Hippocampal formation (tissue), 2 donors: ENCODE results near the gene SAG.

ENCODE experiments used
- DNase-seq, 2 donors: peaks; one replicate each; lab custom pipeline; 2025; lab: John Stamatoyannopoulos, UW

SAG gene

DNA sequence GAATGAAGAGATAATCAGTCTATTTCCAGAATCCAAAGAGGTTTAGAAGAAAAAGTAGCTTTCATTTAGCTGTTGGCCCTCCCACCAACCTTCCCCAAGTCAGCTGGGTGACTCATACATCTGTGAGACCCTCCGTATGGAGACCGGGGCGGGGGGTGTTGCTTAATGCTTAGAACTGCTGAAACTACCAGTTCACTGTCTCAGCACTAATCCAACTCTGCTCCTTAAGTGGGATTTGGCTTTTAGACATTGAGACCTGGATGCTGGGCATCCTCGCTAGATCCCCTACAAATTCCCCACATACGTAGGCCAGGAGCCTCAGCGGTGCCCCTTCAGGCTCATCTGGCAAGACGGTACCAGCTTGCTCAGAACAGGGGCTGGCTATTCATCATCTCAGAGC, at the start of gene SAG:
Gene SAG (plus strand): TSS at position 252 of the 400 bp plus-strand sequence. CDS start 1,374 bp downstream, outside the sequence.
- no peak for DNase-seq

DNA sequence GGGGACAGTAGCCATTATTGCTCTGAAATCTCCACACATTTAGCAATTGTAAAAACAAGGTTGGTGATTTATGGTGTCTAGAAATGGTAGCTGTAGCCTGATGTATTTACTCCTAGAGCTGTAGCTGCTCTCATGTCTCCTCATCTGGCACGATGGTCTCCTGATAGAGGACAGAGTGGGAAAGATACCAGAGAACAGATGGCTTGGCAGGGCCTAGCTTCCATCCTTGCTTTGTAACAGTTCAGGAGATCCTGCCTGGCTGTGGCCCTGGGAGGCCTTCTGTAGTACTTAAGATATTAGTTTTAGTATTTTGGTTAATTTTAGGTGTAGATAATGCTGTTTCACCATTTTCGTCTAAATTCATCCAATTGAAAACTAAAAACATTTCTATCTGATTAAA, 49.4 kb upstream of the SAG start:
- no peak for DNase-seq

DNA sequence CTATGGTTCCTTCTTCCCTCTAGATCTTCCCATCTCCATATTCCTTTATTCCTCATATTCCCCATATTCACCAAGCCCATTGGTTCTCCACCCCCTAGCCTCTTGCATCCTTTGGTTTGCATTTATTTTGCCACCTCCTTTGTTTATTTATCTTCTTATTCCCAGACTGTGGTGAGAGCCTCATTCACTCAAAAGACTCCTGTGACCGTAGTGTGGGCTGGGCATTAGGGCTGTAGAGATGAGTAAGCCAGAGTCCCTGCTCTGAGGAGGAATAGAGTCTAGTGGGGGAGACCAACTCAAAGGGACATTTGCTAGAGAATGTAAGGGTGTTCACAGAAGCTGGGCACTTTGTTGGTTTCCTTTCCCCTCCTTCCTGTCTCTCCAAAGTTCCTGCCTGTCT, 47.9 kb upstream of the SAG start:
- DNase-seq = no peak

DNA sequence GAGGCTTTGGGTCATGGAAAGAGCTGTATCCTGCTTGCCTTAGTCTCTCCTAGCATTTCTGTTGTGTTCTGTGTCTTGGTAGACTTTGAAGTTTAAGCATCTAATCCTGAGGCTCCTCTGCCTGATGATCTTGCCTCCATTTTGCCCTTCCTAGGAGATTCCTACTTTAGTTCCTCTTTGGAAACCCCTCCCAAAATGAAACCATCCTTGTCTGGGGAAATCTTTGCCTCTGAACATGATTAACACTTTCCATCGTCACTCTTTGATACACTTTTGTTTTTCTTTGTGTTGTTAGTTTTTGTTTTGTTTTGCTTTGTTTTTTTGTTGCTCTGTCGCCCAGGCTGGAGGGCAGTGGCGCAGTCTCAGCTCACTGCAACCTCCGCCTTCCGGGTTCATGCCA, 47.0 kb upstream of the SAG start:
- DNase-seq = no peak

DNA sequence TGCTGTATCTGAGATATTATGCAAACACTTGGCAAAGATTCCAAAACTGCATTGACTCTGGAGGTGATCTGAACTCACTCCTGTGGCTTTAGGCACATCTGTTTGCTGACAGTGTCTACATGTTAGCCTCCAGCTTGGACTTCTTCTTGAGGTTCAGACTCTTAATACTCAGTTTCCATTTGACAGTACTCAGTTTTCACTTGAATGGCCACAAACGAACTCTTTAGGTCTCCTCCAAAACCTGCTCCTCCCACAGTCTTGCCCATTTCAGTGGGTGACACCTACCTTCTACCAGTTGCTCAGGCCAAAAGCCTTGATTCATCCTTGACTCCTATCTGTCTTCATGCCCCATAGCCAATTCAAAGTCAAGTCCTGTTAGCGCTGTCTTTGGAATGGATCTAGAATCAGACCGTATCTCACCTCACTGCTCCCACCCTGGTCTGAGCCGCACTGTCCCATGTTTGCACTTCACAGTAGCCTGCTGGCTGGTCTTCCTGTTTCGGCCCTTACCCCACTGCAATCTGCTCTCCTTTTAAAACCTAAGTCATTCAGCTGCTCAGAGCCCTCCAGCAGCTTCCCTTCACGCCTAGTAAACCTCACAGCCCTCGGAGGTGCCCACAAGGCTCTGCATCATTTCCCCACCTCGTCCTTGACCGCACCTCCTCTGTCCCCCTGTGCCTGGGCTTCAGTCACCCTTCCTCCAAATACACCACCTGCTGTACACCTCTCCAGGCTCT, 45.6 kb upstream of the SAG start:
- no peak for DNase-seq

DNA sequence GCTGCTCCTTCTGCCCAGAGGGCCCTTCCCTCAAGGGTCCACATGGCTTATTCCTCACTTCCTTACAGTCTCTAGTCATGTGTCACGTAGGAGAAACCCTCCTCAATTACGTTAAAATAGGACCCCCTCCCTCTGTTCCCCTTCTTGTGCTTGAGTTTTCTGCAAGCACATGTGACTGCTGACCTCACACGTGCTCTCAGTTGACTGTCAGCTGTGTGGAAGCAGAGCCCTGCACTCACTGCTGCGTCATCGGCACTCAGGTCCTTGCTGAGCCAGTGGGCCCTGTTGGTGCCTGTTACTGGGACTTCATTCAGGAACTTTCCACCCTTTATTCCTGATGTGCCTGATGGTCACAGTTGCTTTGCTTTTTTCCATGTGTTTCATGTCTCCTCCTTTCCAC, 45.1 kb upstream of the SAG start:
- no peak for DNase-seq

DNA sequence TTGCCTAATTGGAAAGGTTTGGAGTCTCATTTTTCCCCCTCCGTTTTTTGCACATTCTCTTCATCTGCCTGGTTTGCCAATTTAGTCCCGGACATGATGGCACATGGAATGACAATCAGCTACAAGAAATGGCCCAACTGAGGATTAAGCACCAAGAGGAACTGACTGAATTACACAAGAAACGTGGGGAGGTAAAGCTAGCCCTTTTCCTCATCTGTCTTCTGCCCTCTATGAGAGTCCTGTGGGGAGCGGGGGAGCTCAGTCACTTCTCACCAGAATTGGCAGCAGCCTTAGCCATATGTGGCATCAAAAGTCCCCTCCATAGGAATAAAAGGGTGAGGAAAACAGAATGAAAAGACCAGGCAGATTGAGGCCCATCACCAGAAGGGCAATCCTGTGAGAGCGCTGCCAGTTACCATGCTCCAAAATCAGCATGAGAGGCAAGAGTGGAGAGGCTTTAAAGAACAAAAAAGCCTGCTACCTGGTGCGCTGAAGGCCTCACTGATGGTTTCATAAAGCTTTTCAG, 44.5 kb upstream of the SAG start:
- no peak for DNase-seq

DNA sequence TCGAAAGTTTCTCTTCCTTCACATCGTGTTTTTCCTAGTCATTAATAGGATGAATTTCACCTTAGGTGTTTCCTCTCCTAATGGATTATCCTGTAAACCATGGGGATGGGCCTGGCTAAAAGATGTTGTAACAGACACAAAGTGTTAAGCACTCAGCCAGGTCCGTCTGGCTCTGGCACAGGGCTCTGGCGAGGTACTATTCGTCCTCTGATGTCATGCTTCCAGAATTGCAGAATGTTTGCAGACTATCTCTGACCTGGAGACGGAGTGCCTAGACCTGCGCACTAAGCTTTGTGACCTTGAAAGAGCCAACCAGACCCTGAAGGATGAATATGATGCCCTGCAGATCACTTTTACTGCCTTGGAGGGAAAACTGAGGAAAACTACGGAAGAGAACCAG, 42.9 kb upstream of the SAG start:
- DNase-seq = no peak

DNA sequence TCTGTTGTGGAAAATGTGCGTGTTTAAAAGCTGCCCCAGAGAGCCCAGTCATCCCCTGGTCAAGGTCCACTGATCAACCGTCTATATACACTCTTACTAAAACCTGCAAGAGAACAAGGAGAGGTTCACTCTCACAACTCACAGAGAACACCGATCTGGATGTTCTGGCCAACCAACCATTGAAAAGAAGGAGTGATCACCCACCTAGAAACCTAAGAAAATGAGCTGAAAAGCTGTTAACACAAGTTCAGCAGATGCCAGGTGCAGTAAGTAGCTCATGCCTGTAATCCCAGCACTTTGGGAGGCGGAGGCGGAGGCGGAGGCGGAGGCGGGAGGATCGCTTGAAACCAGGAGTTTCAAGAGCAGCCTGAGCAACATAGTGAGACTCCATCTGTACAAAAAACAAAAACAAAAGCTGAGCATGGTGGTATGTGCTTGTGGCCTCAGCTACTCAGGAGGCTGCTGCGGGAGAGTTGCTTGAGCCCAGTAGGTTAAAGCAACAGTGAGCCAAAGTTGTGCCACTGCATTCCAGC, 41.7 kb upstream of the SAG start:
- no peak for DNase-seq

DNA sequence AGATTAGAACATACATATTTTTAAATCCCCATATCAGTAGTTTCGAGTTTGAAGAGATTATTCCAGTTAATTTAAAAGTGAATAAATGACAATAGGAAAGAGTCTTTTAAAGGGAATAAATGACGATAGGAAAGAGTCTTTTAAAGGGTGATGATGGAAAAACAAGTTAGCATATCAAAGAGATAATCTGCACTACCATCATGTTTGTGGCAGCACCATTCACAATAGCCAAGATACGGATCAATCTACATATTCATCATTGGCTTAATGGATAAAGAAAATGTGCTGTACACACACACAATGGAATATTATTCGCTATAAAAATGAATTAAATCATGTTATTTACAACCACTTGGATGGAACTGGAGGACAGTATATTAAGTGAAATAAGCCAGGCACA, 41.1 kb upstream of the SAG start:
- no peak for DNase-seq

DNA sequence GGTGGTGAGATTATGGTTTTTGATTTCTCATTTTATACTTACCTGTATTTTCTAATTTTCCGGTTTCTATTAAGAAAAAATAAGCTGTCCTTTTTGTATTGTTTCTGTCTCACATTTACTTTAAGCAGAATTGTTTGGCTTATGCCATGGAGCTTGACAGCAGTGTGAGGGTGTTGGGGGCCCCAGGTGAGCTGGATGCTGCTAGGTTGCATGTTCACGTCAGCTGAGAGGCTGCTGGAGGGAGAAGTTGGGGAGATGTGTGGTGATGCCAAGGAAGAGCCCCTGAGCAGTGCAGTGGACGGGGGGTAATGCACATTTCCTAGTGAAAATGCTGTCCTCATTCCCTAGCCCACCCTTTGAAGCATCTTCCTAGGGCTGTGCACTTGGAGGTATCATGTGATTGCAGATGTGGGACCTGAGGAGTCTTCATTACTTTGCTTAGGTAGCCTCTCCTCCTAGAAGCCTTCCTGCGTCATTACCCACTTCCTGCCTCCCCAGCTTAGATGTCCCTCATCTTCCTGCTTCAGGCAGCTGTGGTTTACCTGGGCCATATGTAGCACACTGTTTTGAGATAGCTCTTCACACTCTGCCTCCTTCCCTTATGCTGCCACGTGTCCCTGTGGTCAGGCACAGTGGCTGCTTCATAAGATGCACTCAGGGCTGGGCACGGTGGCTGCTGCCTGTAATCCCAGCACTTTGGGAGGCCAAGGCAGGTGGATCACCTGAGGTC, 39.9 kb upstream of the SAG start:
- DNase-seq = no peak

DNA sequence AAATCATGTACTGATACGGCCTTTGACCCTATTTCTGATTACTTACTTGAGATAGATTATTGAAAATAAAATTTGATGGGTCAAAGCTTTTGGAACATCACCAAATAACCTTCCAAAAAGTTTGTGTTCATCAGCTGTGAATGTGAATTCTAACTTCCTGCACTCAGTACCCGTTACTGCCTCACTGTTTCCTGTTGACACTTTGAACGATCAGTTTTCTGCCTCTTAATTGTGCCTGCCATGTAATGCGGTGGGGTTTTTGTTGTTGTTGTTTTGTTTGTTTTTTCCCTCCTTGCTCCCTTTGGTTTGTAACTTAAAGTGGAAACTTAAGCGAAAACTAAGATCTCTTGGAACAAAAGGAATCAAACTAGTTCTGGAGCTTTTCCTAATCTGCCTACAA, 37.2 kb upstream of the SAG start:
- DNase-seq = no peak

DNA sequence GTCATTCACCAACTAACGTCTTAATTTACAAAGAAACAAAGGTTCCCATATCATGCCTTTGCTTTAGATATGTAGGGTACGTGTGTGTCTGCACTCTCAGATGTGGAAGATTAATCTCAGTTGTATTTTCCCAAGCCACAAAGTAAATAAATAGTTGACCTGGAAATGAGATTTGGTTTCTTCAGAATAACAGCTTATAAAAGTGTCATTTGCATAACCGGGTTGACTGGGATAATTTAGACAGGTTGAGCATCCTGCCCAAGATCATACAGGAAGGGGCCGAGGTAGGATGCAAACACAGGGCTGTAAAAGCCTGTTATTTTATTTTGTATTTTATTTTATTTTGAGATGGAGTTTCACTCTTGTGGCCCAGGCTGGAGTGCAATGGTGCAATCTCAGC, 36.7 kb upstream of the SAG start:
- DNase-seq = no peak

DNA sequence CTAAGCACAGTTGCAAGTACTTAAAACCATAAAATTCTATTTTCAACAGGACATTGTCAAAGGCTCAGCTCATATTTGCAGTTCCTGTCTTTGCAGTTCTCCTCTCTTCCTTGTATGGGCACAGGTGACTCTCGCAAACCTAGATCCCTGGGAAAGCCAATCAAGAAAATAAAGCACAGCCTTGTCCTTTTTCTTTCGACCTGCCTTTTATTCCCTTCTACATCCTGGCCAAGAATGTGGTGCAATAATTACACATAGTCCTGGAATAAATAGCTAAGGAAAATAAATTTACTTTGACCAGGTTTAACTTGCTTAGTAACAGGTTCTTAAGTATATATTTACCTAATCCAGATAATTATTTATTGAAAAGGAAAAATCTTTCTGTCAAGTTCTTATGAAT, 35.9 kb upstream of the SAG start:
- DNase-seq = no peak

DNA sequence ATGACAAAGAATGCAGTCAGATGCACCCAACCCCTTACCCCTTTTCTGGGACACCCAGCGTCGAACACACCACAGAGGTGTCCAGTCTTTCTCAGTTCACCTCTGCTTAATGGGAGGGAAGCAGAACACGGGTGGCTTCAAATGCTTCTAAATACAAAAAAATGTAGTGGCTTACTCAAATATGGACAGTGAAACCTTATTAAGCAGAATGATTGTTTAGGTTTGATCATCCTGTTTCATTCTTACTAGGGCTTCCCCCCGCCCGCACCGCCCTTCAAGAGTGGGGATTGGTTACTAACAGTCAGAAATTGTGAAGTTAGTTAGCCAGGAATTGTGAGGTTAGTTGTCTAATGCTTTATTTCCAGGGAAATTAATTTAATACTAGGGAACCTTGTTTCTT, 34.5 kb upstream of the SAG start:
- DNase-seq = no peak

DNA sequence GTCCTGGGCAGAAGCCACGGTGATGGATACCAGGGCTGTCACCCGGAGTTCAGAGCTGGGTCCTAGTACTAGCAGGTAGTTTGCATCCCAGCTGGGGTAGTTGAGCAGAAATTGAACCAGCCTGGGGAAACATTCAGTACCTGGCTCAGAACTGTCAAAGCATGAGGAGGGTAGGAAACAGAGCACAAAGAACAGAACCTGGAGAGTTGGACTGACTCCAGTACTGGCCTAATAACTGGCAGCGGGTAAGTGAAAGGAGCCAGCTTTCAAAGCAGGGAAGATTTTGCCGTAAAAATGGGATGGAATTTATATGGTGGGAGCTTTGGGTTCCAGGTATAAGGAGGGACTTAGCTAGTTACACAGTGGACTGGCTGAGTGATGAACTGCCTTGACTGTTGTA, 32.4 kb upstream of the SAG start:
- DNase-seq = no peak

DNA sequence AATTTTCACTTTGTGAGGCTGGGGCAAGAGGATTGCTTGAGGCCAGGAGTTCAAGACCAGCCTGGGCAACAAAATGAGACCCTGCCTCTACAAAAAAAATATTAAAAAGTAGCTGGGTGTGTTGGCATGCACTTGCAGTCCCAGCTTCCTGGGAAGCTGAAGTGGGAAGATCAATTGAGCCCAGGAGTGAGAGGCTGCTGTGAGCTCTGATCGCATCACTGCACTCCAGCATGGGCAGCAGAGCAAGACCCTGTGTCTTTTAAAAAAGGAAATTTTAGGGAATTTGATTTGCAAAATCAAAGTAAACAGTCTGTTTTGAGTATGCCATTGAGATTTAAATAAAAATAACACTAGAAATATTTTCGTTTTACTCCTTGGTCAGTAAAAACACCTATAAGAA, 28.7 kb upstream of the SAG start:
- DNase-seq = no peak

DNA sequence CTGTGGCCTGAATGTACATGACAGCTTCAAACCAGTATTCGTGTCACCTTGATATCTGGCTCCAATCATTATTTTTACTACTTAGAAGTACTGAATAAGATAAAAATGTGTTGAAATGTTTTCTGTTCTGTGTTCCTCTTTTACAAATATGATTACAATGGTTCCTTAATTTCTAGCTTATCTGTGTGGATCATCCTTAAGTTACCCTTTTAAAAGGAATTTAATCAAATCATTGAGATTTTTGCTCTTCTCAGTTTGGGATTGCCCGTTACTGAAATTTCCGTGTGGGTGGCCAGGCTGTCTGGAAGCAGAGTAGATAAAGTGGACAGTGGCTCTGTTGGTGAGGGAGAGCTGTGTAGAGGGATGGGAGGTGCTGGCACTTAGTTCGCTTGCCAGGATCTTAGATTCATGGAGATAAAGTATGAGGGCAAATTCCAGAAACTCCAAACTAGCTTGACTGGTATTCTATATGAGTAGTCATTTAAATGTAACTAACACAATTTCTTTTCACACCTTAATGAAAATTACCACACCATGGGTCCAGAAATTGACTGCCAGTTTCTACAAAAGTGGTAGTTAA, 27.4 kb upstream of the SAG start:
- DNase-seq = no peak

DNA sequence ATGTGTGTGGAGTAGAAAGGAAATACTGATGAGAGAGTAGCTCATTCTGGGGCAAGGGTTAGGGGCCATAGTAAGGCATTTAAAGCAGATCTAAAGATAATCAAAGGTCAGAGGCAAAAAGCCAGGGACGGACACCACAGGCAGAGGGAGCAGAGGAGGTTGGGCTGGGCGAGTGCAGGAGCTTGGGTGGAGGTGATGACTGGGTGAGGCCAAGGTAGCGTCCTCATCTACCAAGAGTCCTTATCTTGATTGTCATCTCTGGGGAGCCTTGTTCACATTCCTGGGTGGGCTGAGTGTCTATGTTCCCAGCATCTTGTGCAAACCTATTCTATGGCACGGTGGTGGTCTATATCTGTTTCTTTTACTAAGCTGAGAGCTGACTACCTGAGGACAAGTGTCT, 26.1 kb upstream of the SAG start:
- DNase-seq = no peak

DNA sequence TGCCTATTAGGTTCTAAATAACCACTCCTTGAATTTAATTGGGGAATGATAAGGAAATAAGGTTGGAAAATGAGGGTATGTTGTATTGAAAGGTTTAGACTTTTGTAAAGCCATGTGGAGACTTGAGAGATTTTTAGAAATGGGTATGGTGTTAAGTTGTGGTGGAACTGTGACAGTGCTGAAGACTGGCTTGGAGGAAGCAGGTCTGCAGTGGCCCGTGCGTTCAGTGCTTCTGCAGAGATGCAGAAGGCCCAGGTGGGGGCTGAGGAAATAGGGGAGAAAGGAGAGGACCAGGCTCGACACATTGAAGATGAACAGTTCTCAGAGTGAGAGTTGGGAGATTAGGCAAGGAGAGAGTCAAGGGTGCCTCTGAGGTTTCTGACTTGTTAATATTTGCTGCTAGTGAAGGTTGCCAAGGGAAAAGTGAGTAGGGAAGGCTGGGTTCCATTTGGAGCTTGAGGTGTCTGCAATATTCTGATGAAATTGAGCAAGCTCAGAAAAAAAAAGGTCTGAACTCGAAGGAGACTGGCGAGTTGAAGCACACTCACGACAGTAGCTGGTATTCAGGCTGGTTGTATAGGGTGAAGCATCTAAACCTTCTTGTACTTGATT, 25.5 kb upstream of the SAG start:
- no peak for DNase-seq

DNA sequence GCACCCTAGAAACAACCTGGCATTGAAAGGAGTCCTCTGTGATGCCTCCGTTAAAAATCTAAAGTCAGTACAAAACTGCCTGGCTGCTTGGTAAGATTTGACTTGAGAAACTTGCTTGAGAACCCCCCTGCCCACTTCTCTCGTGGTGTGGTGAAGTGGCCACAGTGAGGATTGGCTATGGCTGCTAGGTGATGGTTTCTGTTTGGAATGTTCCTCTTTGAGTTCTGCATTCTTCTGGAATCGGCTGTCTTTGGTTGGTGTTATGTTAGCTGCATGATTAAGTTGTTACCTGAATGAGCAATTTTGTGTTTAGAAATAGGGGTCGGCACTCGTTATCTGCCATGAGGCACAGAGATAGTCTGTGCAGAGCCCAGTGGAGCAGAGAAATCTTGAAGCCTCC, 21.7 kb upstream of the SAG start:
- DNase-seq = no peak

DNA sequence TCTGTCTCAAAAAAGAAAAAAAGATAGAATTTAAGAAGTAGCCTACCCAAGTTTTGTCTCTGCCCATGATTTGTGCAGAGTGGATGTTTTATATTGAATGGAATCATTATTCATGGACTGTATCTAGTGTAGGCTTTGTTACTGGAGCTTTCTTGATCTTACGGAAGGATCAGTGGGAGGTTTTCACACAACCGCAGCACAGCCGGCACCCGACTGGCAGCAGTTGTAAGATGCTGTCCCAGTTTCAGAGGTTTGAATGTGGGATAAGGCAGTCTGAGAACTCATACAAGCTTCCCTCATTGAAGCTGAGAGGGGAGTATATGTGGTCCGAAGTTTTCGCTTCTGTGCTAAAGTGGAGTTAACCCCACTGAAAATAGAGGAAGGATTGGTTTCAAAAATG, 19.7 kb upstream of the SAG start:
- peak in 1 of 2 donors; percentile 8 for DNase-seq
